Right atrium auricular region (tissue), 2 donors: ENCODE results near the gene COL25A1. TPM values are rescaled to one million over a fixed set of nuclear protein-coding genes. Genes with fewer than 3 reads are reported as not detected.
A peak's percentile ranks its signal among the peaks of the same experiment; 100 is the strongest.

Source experiments
- DNase-seq: peaks from one replicate; pipeline ENCODE4 v3.0.0-alpha.2; 2019; ENCODE audit warnings: low spot score
- H3K27ac ChIP-seq, 2 donors: fragments of 200-600 bp; sonication (generic); 1 replicate in 1 of 2; 2 replicates in 1 of 2; pipeline ENCODE4 v1.5.1; 2016 to 2019
- H3K27me3 ChIP-seq, 2 donors: fragments of 200-600 bp; sonication (generic); one replicate each; pipeline versions ENCODE4 v1.5.1 to v1.6.0; 2017 to 2019
- H3K36me3 ChIP-seq: fragments of 200-600 bp; sonication (generic); one replicate; pipeline ENCODE4 v1.5.1; 2016
- H3K4me1 ChIP-seq, 2 donors: fragments of 200-600 bp; sonication (generic); one replicate each; pipeline versions ENCODE4 v1.5.1 to v1.6.0; 2017 to 2019
- H3K4me3 ChIP-seq, 2 donors: fragments of 200-600 bp; sonication (generic); 1 replicate in 1 of 2; 2 replicates in 1 of 2; pipeline ENCODE4 v1.5.1; 2017 to 2019; ENCODE audit warnings: mild to moderate bottlenecking in 1 of 2, moderate library complexity in 1 of 2
- H3K9me3 ChIP-seq, 2 donors: fragments of 200-600 bp; sonication (generic); one replicate each; pipeline ENCODE4 v1.5.1; 2019
- CTCF ChIP-seq, 2 donors: fragments of 200-600 bp; sonication (generic); IDR thresholded peaks; one replicate each; pipeline ENCODE4 v1.5.1; 2019; ENCODE audit warnings: antibody characterized with exemption in 2 of 2
- total RNA-seq, 2 donors: library from RNA; depleted of rRNA; stranded (reverse); fragments of >200 nt; gene quantifications; one replicate each; pipeline ENCODE4 v1.1.0, GENCODE V29; 2016

COL25A1 gene
- total RNA-seq, 2 donors from 2014 or later, result 0.26 to 0.59 TPM

GRCh38 chr4:108840426-108840975 lies 462.0 kb downstream of the COL25A1 start:
- Histone ChIP-seq H3K4me3 (no peak overlapping the region), H3K4me1 (no peaks in the 10 kb centered on the region), H3K9me3 (no peaks in the 10 kb centered on the region), H3K27me3 (no peaks in the 10 kb centered on the region), H3K36me3 (no peaks in the 10 kb centered on the region), H3K27ac (no peak overlapping the region)
- no peak for TF ChIP-seq CTCF (IDR thresholded peaks at IDR 0.05)
- DNase-seq, result no peak

DNA sequence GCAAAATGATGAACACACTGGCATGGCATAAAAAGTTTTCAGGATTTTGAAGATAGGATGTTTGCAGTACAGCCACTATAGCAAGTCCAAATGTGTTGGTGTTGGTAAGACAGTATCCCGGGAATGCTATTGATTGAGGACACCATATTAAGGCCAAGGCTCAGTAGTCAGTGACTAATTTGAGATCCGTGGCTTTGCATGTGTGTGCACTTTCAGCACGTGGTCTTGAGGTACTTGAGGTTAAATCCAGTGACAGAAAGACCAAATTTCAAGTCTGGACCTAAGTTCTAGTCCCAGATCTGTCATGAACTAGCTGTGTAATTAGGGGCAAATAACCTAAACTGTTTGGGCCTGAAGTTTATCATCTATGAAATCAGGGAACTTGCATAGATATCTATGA lies 463.1 kb downstream of the COL25A1 start:
- no peak for DNase-seq
- no peaks in the 10 kb centered on the region for H3K36me3 ChIP-seq
- H3K4me3 ChIP-seq, result no peak overlapping the region
- no peak overlapping the region for H3K27ac ChIP-seq
- H3K27me3 ChIP-seq, result no peaks in the 10 kb centered on the region
- TF ChIP-seq CTCF (IDR thresholded peaks at IDR 0.05), result no peak
- no peaks in the 10 kb centered on the region for H3K4me1 ChIP-seq
- no peaks in the 10 kb centered on the region for H3K9me3 ChIP-seq

DNA sequence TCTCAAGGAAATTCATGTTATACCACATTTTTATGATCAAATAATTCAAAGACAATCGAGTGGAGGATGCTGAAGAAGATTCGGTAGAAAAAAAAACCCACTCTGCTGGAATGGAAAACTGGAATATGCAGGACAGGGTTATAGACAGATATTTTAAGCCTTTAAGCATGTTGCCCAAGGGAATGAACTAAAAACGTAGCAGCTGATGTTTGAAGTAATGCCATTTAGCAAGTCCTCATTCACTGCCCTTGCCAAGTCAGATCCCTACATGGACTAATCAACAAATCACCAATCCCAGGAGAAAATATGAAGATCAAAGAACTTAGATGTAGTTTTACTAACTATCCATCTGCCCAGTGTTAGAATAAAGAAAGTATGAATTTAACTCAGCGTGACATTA lies 464.0 kb downstream of the COL25A1 start:
- Histone ChIP-seq H3K9me3 (no peaks in the 10 kb centered on the region), H3K4me3 (no peak overlapping the region), H3K36me3 (no peaks in the 10 kb centered on the region), H3K4me1 (no peaks in the 10 kb centered on the region), H3K27me3 (no peaks in the 10 kb centered on the region), H3K27ac (no peak overlapping the region)
- TF ChIP-seq CTCF (IDR thresholded peaks at IDR 0.05), result no peak
- no peak for DNase-seq

- peak; percentile 31 to 80 for TF ChIP-seq CTCF (IDR thresholded peaks at IDR 0.05)
- Histone ChIP-seq H3K27me3 (no peaks in the 10 kb centered on the region), H3K4me3 (no peak overlapping the region), H3K4me1 (peaks cover 0 to 14% of the 10 kb centered on the region in 2 donors), H3K36me3 (no peaks in the 10 kb centered on the region), H3K9me3 (no peaks in the 10 kb centered on the region), H3K27ac (no peak overlapping the region)
- DNase-seq, result no peak
Observed at GRCh38 chr4:108834835-108835384, 467.5 kb downstream of the COL25A1 start.

DNA sequence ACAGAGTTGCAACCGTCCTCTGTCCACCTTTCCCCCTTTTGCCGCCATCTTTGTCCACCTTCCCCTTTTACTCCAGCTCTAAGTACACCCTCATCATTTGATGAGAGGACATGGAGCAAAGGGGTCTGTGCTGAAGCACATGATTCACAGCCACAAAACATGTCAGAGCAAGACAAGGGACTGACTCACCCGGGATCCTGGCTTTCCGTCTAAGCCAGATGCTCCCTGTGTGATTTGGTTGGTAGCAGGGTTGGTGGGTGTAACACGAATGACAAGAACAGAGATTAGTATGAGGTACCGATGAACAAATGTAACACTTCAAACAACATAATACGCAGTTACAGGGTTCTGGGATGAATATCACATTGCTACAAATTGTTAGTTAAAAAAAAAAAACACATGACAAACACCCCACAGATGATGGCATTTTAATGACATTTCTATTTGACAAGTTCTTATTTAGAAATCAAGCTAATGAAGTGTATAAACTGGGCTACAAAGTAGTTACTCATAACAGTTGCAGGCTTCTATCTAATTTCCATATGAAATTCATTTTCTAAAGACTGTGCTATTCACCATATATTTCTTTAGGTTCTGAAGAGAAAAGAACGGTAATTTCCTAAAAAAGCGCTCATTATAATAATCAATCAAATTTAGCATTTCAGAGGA lies 468.2 kb downstream of the COL25A1 start:
- DNase-seq, result no peak
- no peak for TF ChIP-seq CTCF (IDR thresholded peaks at IDR 0.05)
- H3K4me1 ChIP-seq, result peaks cover 0 to 17% of the 10 kb centered on the region in 2 donors

More for the DNA sequence above, 468.2 kb downstream of the COL25A1 start:
- no peak overlapping the region for H3K4me3 ChIP-seq
- no peak overlapping the region for H3K27ac ChIP-seq
- no peaks in the 10 kb centered on the region for H3K27me3 ChIP-seq
- H3K36me3 ChIP-seq, result no peaks in the 10 kb centered on the region
- H3K9me3 ChIP-seq, result no peaks in the 10 kb centered on the region
